Neural cell (in vitro differentiated cells): Measurements from ENCODE around the gene RAI2.

Source experiments
- EP300 ChIP-seq: fragments of 450-650 bp; conservative IDR thresholded peaks from 2 replicates; pipeline ENCODE4 v1.6.1; 2014; ENCODE audit warnings: antibody characterized with exemption, mild to moderate bottlenecking, moderate library complexity; ENCODE audit not compliant: poor library complexity, severe bottlenecking
- EZH2 ChIP-seq: fragments of 200-600, 300-800 bp; shearing (Covaris generic), sonication (generic); IDR thresholded peaks from 2 replicates; pipeline ENCODE4 v1.6.1; 2014; ENCODE audit warnings: antibody characterized with exemption, low read length, borderline replicate concordance, mild to moderate bottlenecking; ENCODE audit not compliant: insufficient read depth, poor library complexity, severe bottlenecking
- POLR2AphosphoS5 ChIP-seq: IDR thresholded peaks from 2 replicates; pipeline ENCODE4 v1.6.1; 2012
- RAD21 ChIP-seq: fragments of 450-650 bp; conservative IDR thresholded peaks from 2 replicates; pipeline ENCODE4 v1.6.1; 2014; ENCODE audit warnings: antibody characterized with exemption, mild to moderate bottlenecking, moderate library complexity
- SMC3 ChIP-seq: fragments of 450-650 bp; conservative IDR thresholded peaks from 2 replicates; pipeline ENCODE4 v1.6.1; 2014; ENCODE audit warnings: antibody characterized with exemption, mild to moderate bottlenecking, moderate library complexity; ENCODE audit not compliant: poor library complexity
- TF ChIP-seq, protein P1 (sequence below): fragments of 450-650 bp; IDR thresholded peaks from 2 replicates; pipeline ENCODE4 v1.5.1; 2014; ENCODE audit warnings: antibody characterized with exemption, mild to moderate bottlenecking, moderate library complexity; ENCODE audit not compliant: poor library complexity, severe bottlenecking
- TF ChIP-seq, protein P2 (sequence below): IDR thresholded peaks from 2 replicates; pipeline ENCODE4 v1.6.1; 2012; ENCODE audit warnings: borderline replicate concordance

DNA sequence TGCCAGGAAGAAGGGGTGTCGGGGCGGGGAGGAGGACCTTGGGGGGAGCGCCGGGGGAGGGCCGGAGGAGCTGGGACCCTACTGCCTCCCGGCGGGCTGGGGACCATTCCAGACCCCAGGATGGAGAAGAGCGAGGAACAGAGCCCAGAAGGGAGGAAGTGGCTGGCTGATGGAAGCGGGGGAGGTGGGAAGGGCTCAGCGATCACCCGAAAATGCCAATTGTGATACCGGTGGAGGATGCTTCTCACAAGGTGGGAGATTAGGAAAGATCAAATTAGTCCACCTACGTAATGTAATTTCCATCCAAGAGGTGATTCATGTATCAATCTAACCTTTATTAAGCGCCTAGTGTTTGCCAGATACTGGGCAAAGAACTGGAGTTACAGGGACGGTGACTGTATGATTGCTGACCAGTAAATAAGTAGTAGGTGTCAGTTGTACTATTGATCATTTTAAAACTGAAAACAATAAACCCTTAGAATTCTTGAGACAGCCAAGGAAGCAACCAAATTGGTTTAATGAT, 452 bp upstream of the RAI2 start:
- TF ChIP-seq, protein P1, sequence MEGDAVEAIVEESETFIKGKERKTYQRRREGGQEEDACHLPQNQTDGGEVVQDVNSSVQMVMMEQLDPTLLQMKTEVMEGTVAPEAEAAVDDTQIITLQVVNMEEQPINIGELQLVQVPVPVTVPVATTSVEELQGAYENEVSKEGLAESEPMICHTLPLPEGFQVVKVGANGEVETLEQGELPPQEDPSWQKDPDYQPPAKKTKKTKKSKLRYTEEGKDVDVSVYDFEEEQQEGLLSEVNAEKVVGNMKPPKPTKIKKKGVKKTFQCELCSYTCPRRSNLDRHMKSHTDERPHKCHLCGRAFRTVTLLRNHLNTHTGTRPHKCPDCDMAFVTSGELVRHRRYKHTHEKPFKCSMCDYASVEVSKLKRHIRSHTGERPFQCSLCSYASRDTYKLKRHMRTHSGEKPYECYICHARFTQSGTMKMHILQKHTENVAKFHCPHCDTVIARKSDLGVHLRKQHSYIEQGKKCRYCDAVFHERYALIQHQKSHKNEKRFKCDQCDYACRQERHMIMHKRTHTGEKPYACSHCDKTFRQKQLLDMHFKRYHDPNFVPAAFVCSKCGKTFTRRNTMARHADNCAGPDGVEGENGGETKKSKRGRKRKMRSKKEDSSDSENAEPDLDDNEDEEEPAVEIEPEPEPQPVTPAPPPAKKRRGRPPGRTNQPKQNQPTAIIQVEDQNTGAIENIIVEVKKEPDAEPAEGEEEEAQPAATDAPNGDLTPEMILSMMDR: no peak
- TF ChIP-seq RAD21 (no peak), EZH2 (no peak), POLR2AphosphoS5 (no peak), EP300 (no peak), SMC3 (no peak)
- TF ChIP-seq, protein P2, sequence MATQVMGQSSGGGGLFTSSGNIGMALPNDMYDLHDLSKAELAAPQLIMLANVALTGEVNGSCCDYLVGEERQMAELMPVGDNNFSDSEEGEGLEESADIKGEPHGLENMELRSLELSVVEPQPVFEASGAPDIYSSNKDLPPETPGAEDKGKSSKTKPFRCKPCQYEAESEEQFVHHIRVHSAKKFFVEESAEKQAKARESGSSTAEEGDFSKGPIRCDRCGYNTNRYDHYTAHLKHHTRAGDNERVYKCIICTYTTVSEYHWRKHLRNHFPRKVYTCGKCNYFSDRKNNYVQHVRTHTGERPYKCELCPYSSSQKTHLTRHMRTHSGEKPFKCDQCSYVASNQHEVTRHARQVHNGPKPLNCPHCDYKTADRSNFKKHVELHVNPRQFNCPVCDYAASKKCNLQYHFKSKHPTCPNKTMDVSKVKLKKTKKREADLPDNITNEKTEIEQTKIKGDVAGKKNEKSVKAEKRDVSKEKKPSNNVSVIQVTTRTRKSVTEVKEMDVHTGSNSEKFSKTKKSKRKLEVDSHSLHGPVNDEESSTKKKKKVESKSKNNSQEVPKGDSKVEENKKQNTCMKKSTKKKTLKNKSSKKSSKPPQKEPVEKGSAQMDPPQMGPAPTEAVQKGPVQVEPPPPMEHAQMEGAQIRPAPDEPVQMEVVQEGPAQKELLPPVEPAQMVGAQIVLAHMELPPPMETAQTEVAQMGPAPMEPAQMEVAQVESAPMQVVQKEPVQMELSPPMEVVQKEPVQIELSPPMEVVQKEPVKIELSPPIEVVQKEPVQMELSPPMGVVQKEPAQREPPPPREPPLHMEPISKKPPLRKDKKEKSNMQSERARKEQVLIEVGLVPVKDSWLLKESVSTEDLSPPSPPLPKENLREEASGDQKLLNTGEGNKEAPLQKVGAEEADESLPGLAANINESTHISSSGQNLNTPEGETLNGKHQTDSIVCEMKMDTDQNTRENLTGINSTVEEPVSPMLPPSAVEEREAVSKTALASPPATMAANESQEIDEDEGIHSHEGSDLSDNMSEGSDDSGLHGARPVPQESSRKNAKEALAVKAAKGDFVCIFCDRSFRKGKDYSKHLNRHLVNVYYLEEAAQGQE: no peak
